ENCODE results near the gene SAP25. TPM values are rescaled to one million over a fixed set of nuclear protein-coding genes. Genes with fewer than 3 reads are reported as not detected.

SAP25 gene
- total and polyA plus RNA-seq, 2 experiments from 2014 or later: 3.8 to 4.1 TPM

DNA sequence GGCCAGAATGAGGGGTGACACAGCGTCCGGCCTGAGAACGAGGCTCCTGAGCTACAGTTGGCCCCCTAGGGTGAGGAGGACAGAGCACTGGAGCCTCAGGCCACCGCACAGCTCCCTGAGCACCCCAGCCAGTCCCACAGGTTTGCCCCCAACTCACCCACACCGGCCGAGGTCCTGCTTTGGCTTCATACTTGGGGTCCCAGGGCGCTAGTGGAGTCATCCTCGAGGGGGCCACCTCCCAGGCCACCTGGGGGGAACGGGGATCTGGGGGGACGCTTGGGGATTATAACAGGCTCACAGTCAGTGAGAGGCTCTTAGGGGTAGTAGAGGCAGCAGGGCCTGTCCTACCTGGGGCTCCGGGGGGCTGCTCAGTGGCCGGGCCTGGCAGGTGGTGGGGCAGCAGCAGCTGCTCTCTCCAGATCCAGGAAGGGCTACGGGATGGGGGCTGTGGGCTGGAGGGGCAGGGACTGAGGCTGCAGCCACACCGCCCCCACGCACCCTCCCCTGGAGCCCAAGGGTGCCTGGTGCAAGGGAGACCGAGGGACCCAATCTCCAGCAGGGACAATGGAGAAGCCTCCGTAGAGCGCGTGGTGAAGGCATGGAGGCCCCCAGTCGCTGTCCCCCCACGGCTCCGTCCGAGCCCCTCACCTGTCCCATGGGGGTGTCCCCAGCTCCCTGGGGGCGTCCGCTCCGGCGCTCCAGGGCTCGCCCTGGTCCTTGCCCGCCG lies 588 bp downstream of the SAP25 start:
- Histone ChIP-seq H3K27ac (ENCODE audit: low read depth) (no peak overlapping the region), H3K9me2 (ENCODE audit: insufficient read depth) (no peaks in the 10 kb centered on the region), H4K20me1 (replicated peaks; ENCODE audit: insufficient read depth) (no peaks in the 10 kb centered on the region), H3K4me3 (no peak overlapping the region), H3K4me2 (no peak overlapping the region), H3F3A (replicated peaks; ENCODE audit: low read depth) (peaks cover 12% of the 10 kb centered on the region; the same call in 1 of the 2 replicates), H3K36me3 (ENCODE audit: insufficient read depth) (peaks cover 5% of the 10 kb centered on the region; the same call in 1 of the 2 replicates), H3K27me3 (ENCODE audit: insufficient read depth) (peaks cover 13% of the 10 kb centered on the region; the same call in 1 of the 2 replicates), H3K4me1 (ENCODE audit: insufficient read depth) (peaks cover 29% of the 10 kb centered on the region), H2AFZ (no peak overlapping the region), H3K79me2 (replicated peaks; ENCODE audit: insufficient read depth) (no peaks in the 10 kb centered on the region)
- Mint-ChIP-seq H3K27ac (no peak overlapping the region), H3K9me3 (no peaks in the 10 kb centered on the region), H3K36me3 (ENCODE audit: low read depth) (peaks cover 12% of the 10 kb centered on the region), H3K27me3 (ENCODE audit: insufficient read depth, low read depth, poor library complexity) (peaks cover 36% of the 10 kb centered on the region), H3K4me3 (no peak overlapping the region), H3K4me1 (peaks cover 29% of the 10 kb centered on the region)
- TF ChIP-seq CREB1 (CRISPR knock-in tag; IDR thresholded peaks at IDR 0.05; ENCODE audit: low read depth): no peak
- TF ChIP-seq NANOG (IDR thresholded peaks at IDR 0.05; ENCODE audit: borderline replicate concordance): no peak
- TF ChIP-seq, protein P1, sequence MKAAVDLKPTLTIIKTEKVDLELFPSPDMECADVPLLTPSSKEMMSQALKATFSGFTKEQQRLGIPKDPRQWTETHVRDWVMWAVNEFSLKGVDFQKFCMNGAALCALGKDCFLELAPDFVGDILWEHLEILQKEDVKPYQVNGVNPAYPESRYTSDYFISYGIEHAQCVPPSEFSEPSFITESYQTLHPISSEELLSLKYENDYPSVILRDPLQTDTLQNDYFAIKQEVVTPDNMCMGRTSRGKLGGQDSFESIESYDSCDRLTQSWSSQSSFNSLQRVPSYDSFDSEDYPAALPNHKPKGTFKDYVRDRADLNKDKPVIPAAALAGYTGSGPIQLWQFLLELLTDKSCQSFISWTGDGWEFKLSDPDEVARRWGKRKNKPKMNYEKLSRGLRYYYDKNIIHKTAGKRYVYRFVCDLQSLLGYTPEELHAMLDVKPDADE (IDR thresholded peaks at IDR 0.05): no peak
- TF ChIP-seq, protein P2, sequence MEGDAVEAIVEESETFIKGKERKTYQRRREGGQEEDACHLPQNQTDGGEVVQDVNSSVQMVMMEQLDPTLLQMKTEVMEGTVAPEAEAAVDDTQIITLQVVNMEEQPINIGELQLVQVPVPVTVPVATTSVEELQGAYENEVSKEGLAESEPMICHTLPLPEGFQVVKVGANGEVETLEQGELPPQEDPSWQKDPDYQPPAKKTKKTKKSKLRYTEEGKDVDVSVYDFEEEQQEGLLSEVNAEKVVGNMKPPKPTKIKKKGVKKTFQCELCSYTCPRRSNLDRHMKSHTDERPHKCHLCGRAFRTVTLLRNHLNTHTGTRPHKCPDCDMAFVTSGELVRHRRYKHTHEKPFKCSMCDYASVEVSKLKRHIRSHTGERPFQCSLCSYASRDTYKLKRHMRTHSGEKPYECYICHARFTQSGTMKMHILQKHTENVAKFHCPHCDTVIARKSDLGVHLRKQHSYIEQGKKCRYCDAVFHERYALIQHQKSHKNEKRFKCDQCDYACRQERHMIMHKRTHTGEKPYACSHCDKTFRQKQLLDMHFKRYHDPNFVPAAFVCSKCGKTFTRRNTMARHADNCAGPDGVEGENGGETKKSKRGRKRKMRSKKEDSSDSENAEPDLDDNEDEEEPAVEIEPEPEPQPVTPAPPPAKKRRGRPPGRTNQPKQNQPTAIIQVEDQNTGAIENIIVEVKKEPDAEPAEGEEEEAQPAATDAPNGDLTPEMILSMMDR (conservative IDR thresholded peaks at IDR 0.05; ENCODE audit: low read depth in 2 of 2): no peak
- TF ChIP-seq, protein P3, sequence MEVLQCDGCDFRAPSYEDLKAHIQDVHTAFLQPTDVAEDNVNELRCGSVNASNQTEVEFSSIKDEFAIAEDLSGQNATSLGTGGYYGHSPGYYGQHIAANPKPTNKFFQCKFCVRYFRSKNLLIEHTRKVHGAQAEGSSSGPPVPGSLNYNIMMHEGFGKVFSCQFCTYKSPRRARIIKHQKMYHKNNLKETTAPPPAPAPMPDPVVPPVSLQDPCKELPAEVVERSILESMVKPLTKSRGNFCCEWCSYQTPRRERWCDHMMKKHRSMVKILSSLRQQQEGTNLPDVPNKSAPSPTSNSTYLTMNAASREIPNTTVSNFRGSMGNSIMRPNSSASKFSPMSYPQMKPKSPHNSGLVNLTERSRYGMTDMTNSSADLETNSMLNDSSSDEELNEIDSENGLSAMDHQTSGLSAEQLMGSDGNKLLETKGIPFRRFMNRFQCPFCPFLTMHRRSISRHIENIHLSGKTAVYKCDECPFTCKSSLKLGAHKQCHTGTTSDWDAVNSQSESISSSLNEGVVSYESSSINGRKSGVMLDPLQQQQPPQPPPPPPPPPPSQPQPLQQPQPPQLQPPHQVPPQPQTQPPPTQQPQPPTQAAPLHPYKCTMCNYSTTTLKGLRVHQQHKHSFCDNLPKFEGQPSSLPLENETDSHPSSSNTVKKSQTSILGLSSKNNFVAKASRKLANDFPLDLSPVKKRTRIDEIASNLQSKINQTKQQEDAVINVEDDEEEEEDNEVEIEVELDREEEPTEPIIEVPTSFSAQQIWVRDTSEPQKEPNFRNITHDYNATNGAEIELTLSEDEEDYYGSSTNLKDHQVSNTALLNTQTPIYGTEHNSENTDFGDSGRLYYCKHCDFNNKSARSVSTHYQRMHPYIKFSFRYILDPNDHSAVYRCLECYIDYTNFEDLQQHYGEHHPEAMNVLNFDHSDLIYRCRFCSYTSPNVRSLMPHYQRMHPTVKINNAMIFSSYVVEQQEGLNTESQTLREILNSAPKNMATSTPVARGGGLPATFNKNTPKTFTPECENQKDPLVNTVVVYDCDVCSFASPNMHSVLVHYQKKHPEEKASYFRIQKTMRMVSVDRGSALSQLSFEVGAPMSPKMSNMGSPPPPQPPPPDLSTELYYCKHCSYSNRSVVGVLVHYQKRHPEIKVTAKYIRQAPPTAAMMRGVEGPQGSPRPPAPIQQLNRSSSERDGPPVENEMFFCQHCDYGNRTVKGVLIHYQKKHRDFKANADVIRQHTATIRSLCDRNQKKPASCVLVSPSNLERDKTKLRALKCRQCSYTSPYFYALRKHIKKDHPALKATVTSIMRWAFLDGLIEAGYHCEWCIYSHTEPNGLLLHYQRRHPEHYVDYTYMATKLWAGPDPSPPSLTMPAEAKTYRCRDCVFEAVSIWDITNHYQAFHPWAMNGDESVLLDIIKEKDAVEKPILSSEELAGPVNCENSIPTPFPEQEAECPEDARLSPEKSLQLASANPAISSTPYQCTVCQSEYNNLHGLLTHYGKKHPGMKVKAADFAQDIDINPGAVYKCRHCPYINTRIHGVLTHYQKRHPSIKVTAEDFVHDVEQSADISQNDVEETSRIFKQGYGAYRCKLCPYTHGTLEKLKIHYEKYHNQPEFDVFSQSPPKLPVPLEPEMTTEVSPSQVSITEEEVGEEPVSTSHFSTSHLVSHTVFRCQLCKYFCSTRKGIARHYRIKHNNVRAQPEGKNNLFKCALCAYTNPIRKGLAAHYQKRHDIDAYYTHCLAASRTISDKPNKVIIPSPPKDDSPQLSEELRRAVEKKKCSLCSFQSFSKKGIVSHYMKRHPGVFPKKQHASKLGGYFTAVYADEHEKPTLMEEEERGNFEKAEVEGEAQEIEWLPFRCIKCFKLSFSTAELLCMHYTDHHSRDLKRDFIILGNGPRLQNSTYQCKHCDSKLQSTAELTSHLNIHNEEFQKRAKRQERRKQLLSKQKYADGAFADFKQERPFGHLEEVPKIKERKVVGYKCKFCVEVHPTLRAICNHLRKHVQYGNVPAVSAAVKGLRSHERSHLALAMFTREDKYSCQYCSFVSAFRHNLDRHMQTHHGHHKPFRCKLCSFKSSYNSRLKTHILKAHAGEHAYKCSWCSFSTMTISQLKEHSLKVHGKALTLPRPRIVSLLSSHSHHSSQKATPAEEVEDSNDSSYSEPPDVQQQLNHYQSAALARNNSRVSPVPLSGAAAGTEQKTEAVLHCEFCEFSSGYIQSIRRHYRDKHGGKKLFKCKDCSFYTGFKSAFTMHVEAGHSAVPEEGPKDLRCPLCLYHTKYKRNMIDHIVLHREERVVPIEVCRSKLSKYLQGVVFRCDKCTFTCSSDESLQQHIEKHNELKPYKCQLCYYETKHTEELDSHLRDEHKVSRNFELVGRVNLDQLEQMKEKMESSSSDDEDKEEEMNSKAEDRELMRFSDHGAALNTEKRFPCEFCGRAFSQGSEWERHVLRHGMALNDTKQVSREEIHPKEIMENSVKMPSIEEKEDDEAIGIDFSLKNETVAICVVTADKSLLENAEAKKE (CRISPR knock-in tag; IDR thresholded peaks at IDR 0.05): no peak
- TF ChIP-seq ZNF331 (CRISPR knock-in tag; IDR thresholded peaks at IDR 0.05; ENCODE audit: low read depth): no peak
- TF ChIP-seq, protein P4, sequence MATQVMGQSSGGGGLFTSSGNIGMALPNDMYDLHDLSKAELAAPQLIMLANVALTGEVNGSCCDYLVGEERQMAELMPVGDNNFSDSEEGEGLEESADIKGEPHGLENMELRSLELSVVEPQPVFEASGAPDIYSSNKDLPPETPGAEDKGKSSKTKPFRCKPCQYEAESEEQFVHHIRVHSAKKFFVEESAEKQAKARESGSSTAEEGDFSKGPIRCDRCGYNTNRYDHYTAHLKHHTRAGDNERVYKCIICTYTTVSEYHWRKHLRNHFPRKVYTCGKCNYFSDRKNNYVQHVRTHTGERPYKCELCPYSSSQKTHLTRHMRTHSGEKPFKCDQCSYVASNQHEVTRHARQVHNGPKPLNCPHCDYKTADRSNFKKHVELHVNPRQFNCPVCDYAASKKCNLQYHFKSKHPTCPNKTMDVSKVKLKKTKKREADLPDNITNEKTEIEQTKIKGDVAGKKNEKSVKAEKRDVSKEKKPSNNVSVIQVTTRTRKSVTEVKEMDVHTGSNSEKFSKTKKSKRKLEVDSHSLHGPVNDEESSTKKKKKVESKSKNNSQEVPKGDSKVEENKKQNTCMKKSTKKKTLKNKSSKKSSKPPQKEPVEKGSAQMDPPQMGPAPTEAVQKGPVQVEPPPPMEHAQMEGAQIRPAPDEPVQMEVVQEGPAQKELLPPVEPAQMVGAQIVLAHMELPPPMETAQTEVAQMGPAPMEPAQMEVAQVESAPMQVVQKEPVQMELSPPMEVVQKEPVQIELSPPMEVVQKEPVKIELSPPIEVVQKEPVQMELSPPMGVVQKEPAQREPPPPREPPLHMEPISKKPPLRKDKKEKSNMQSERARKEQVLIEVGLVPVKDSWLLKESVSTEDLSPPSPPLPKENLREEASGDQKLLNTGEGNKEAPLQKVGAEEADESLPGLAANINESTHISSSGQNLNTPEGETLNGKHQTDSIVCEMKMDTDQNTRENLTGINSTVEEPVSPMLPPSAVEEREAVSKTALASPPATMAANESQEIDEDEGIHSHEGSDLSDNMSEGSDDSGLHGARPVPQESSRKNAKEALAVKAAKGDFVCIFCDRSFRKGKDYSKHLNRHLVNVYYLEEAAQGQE (IDR thresholded peaks at IDR 0.05; ENCODE audit: unreplicated experiment): no peak
- TF ChIP-seq POLR2AphosphoS5 (IDR thresholded peaks at IDR 0.05; ENCODE audit: low read depth): no peak
- no peak for TF ChIP-seq EZH2 (IDR thresholded peaks at IDR 0.05; ENCODE audit: low read depth, unreplicated experiment)
- TF ChIP-seq STAT1 (IDR thresholded peaks at IDR 0.05; ENCODE audit: unreplicated experiment): no peak
- no peak for TF ChIP-seq EZH2phosphoT487 (IDR thresholded peaks at IDR 0.05; ENCODE audit: unreplicated experiment)
- ATAC-seq: no peak
- DNase-seq (ENCODE audit: low spot score): no peak
